Glomerular endothelial cell (primary cell): ENCODE data around the gene PCED1A. TPM values are rescaled to one million over a fixed set of nuclear protein-coding genes. Genes with fewer than 3 reads are reported as not detected.

Experiments used
- DNase-seq: peaks from one replicate; pipeline ENCODE4 v3.0.0-alpha.2; 2011; ENCODE audit warnings: low read depth, low spot score; ENCODE audit errors: extremely low read depth
- total RNA-seq: library from RNA; depleted of rRNA; stranded (reverse); fragments of >200 nt; gene quantifications from 2 replicates; pipeline ENCODE4 v1.2.3, GENCODE V29; 2015

The PCED1A gene
- total RNA-seq, 1 donor from 2014 or later: 22.7 TPM

DNA sequence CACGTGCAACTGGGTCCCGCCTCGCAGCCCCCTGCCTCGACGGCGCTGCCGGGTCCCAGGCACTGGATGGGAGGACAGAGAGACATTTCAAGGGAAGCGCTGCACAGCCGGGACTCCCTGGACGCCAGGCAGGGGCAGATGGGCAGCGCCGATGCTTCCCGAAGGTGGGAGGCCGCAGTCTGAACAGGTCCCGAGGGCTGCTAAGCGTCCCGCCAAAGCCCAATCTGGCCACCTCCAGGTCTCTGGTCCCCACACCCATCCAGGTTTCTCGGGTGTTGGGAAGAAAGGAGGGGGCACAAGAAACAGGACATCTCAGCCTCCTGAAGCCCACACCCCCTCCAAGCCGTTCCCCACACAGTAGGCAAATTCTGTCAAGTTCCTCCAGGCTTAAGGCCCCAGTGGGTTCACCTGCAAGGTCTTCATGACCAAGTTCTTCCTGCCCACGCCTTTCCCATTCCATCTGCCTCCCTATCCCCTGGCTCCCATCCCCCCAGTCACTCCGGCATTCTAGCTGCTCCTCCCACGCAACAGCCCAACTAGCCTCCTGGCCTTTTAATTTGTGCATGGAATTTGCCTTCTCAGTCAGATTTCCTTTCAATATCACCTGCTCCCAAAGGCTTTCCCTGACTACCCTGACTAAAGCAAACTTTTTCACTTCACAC lies 34.6 kb downstream of the PCED1A start:
- DNase-seq: no peak

DNA sequence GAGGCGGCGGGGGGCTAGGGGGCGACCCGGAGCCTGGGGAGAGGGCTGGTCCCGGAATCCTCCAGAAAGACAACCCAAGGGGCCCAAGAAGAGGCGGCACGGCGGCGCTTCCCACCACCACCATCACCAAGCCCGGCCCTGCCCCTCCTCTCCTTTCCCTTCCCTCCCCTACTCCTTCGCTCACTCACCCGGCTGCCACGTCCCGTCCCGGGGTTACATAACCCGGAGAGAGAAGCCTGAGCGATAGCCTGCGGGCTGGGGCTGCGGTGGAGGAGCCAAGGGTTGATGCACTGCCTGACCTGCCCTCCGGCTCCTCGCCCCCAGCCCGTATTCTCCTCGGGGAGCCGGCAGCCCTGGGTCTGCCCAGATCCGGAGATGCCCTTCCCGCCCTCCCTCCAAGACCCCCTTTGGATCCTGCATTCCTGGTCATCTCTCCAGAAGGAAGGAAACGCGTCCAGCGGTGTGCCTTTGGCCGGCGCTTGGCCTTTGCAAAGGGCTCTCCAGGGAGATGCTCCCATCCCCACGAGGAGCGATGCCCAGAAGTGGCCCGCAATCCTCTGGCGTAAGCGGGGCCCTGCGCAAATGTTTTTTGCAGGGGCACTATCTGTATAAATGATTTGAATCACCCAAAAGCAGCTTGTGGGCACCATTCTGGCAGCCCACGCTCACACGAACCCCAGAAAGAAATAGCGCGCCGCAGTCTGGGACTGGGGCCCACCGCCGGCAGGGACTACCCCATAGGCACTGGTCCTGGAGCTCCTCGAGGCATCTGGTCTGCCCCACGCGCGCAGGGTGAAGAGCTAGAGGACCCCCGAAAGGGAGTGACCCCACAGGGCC lies 35.4 kb downstream of the PCED1A start:
- DNase-seq: no peak

DNA sequence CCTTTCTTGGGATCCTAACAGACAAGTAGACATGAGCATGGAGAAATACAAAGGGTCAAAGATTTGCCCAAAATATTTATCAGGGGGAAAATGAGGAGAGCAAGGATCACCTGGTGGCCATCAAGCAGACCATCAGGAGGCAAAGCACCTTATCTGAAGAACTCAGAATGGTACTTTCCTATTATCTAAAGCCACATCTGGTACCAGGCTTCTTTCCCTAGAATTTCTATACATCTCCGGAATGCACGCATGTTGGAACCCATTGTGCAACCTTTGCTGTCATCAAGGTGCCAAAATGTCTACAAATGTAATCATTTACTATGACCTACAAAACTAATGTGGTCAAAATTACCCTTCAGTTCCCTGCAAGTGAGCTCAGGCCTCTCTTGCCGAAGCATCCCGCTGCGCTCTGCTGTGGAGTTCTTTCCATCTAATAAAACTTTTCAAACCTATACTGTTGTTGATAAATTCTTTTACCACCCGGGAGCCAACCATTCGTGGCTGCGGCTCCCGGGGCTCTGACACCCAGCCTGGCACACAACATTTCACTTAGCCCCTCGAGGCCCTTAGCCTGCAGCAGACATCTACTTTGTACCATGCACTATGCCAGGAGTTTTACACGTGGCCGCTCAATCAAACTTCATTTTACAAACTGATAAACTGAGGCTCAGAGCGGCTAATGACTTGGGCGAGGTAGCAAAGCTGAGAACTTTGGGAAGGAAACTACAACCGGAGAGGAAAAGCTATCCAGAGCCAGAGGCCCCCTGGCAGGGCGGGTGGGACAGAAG lies 36.2 kb downstream of the PCED1A start:
- no peak for DNase-seq

DNA sequence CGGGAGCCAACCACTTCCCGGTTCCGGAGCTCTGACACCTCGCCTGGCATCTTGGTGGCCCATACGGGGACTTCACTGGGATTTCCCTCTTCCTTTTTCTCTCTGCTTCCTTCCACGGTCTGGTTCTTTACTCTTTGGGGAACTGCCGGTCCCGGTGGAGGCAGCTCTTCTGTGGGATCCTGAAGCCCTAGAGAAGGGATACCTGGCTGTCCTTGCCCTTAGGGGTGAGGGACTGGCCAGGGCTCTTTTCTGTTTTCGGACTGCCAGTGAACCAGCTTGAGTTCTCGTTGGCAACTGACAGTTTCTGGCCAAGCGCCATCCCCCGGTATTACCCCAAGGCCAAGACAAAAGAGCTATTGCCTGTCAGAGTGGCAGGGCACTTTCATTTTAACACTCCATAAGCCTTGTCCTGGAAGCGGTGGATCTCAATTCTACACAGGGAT lies 39.1 kb downstream of the PCED1A start:
- no peak for DNase-seq

- peak; percentile 14 for DNase-seq
Observed at GRCh38 chr20:2800521-2801285, 39.8 kb downstream of the PCED1A start, which contains the start of gene CPXM1. Gene CPXM1, minus strand, starts transcription at chr20:2800627. Its CDS starts 55 bp downstream, at chr20:2800572.

DNA sequence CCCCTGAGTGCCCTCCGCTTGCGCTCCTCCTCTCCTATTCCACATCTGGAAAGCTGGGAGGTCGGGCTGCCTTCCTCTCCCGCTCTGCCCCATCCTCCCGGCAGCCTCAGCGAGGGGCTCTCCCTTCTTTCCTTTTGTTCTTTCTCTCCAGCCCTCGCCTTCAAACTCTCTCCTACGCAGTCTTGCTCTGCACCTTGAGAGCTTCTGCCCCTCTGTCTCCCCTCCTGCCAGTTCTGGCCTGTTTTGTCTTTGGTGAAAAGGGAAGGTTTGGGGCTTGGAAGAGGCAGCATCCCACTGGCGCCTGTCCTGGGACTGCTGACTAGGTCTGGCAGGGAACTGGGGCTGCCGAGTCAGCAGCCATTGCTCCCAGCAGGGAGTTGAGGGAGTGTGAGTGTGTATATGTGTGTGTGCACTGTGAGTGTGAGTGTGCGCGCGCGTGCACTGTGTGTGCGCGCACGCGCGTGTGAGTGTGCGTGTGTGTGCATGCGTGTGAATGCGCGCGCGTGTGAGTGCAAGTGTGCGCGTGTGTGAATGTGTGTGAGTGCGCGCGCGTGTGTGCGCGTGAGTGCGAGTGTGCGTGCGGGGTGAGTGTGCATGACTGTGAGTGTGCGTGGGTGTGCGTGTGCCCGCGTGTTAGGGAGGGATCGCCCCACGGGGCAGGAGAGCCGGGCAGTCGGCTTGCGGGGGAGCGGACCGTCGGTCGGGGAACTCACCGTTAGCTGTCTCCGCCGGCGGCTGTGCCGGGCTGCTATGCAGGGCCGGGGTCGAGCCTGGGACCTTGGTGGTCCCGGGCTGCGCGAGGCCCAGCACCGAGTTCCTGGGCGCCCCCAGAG lies 40.6 kb downstream of the PCED1A start:
- DNase-seq: no peak

GRCh38 chr20:2799271-2799670 lies 41.2 kb downstream of the PCED1A start:
- DNase-seq: no peak

DNA sequence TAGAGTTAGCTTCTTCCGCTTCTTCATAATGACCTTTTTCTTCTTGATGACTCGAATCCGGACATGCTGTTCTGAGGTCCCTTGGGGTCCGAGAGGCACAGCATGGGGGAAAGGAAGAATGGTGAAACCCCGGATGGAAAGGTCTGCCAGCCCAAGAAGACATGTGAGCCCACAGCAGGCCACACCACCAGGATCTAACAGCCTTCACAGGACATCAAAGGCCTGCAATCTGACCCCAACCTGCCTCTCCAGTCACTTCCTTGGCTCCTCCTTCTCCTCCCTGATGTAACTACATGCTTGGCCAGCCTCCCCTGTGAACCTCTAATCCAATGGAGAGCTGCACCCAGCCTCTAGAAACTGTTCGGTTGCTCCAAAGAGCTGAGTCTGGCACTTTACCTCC lies 41.6 kb downstream of the PCED1A start:
- DNase-seq: no peak

DNA sequence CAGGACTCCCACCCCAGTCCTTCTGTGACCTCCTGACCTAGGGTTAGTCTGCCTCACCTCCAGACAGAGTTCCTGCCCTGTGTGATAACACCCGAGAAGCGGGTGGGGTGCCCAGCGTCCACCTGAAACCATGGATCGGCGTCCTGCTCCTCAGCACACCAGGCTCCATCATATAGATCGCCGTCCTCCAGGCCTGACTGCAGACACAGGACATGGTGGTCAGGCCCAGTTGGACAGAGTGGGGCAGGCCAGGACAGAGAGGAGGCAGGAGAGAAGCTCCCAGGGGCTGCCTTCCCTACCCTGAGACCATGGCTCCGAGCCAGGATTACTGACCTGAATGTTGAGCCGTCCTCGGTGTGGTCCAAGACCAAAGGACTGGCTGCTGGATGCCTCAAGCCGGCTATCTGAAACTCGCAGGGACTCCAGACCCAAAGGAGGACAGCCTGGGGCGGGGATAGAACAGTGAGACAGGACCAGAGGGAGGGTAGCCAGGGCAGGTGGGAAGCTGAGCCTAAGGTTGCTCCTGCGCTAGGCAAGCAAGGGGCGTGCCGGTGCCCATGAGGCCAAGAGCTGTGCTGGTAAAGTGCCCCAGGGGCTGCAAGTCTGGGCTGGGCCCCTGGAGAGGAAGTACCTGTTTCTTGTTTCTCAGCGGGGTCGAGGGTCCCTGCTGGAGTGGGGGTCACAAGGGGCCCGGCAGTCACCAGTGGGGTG lies 42.2 kb downstream of the PCED1A start:
- no peak for DNase-seq

GRCh38 chr20:2797136-2797983 lies 43.1 kb downstream of the PCED1A start:
- DNase-seq: no peak

DNA sequence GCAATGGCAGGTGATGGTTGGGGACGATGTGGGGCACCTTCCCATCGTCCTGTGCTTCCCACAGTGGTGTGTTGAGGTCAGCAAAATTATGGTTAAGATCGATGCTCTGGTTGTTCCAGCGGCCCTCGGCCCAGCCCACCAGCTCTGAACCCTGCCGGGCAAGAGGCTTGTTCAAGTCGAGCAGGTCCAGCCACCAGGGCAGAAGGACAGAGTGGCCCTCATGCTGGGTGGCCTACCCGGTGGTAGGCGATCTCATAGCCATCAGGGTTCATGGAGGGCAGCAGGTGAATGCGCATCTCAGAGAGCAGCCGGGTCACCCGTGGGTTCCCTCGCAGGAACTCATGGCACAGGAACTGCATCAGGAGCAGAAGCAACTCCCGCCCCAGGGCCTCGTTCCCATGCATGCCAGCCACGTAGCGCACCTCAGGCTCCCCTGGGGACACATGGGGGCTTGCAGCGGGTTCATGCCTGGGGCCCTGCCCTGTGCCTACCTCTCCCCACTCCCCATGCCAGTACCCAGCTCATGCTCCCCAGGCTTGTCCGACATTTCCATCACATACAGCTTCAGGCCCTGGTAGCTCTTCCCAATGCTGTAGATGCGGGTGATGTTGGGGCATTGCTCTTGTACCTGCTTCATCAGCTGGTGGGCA lies 44.3 kb downstream of the PCED1A start:
- DNase-seq: no peak

DNA sequence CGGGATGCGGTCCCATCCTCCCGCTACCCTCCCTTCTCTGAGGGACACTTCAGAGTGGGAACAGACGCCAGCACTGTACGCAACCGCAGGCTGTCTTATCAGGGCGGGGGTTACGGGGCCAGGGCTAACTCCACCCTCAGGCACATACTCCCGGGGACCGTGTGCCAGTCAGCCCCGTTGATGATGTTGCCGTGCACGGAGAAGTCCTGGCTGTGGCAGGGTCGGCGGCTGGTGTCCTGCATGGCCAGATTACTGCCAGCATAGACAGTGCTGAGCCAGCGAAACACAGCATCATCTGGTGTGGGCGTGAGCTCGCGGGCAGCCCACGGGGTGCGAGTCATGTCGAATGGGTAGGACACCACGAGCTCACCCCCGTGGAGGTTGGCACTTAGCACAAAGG lies 45.0 kb downstream of the PCED1A start:
- DNase-seq: no peak

DNA sequence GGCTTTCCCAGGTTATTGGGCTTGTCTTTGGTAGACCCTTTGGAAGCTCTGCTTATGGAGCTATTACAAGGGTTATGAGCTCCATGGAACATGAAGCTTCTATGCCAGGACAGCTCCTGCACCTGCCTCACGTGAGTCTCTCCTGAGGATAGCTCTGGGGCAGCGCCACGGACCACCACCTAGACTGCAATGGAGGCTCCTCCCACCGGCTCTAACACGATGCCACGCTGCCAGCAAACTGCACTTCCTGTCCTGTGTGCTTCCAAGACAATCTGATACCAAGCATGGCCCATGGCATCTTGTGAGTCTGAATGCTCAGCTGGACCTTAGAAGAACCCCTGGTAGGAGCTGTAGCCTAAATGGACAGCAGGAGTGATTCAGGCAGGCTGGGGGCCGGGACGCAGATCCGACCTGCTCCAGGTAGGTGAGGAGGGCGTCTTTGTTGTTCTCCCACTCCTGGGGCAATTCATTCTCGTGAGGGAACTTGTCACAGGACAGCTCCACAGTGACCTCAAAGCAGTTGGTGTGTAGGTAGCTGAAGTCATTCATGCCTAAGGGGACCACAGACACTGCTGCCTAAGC lies 45.5 kb downstream of the PCED1A start:
- DNase-seq: no peak

- no peak for DNase-seq
Observed at GRCh38 chr20:2794202-2794748, 46.2 kb downstream of the PCED1A start.

DNA sequence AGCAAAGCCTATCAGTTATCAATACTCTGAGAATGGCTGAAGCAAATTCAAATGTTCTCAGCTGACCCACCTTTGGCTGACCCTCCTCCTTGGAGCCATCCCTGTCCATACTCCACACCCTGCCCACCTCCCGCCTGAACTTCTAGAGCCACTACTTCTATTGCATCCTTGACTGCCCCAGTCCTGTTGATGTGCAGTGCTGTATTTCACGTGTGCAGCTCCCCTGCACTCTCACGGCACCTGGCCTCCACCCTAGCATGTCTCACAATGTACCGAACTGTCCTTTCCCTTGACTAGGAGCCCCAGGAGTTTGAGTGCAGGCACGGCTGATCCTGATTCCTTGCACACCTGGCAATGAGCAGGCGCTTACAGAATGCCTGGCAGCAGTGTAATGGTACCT lies 47.0 kb downstream of the PCED1A start:
- DNase-seq: no peak
